ENCODE measurements around the gene ZBTB37.
"Not testable (repeated sequence)": the region's sequence is repeated elsewhere in the genome, so short reads cannot be mapped to it uniquely, and the experiment has no call there.

ZBTB37 gene

GRCh38 chr1:173865468-173866164 lies 2.6 kb upstream of the ZBTB37 start:
- DNase-seq: peak; percentile 13

DNA sequence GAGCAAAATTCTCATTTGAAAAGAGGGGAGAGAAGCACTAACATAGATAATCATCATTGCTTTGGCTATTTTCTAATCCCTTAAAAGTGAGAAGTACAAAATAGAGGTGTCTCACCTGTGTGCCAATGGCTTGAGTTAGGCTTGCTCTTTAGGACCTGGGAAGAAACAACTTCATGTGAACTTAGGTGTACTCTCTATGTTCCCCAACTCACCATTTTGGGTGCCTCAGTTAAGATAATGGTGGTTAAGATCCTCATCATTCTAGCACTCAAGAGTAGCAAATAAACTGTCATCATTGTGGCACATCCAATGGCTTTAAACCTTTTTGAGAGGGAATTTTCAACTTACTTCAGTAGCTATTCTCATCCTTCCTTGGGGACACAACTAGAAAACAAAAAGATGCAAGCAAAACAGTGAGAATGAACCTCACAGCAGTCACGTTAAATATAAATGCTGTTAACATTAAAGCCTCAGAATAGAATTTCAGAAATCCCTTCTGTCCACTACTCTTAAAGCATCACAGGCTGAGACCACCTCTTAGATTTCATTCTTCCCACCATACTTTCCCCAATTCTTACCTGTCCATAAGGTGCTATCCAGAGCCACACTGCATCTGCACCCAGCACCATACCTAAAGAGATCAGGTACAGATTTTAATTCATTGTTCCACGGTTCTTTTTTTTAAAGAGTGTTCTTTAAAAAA lies 1.6 kb upstream of the ZBTB37 start:
- peak; percentile 16 for DNase-seq

DNA sequence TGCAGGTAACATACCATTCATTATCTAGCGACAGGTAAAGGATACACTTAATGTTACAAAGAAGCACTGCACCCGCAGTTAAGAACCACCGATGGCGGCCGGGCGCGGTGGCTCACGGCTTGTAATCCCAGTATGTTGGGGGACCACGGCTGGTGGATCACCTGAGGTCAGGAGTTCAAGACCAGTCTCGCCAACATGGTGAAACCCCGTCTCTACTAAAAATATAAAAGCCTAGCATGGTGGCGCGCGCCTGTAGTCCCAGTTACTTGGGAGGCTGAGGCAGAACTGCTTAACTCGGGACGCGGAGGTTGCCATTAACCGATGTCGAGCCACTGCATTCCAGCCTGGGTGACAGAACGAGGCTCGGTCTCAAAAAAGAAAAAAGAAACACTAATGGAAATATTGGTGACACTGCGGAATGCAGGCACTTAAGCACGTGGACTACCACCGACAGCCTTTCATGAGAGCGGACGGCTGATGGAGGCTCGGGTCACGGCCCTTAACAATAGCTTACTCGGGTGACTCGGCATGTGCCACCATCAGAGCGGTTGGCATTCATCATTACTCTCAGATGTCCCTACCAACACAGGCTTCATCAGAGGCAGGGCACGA lies 933 bp upstream of the ZBTB37 start:
- no peak for DNase-seq

- DNase-seq: peak; percentile 100
Observed at GRCh38 chr1:173867753-173868265, 371 bp upstream of the ZBTB37 start, which contains the start of gene GAS5. TSS of gene GAS5 (minus strand) at chr1:173867989.

- DNase-seq: no peak
Observed at GRCh38 chr1:173869021-173869359, 810 bp downstream of the ZBTB37 start.

- DNase-seq: no peak
Observed at GRCh38 chr1:173870252-173871075, 2.3 kb downstream of the ZBTB37 start.

DNA sequence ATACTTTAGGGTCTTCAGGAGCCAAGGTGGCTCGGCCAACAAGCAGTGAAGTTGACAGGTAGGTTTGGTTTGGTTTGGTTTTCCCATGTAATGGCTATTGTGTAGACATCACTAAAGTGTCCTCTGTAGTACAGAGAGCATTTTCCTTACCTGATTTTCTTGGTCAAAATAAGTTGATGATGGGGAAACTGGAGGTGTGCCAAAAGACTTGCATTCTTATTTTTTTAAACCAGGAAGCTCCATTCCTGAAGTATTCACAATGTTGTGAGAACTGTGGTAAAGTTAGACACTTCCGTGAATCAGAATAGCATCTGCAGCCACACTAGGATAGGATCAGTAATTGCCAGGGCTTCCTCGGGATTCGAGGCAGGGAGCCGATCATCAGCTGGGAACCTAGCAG lies 2.9 kb downstream of the ZBTB37 start:
- DNase-seq: no peak

- no peak for DNase-seq
Observed at GRCh38 chr1:173871500-173871899, 3.3 kb downstream of the ZBTB37 start.

- no peak for DNase-seq
Observed at GRCh38 chr1:173876732-173877131, 8.6 kb downstream of the ZBTB37 start.

- DNase-seq: no peak
Observed at GRCh38 chr1:173878251-173878650, 10.1 kb downstream of the ZBTB37 start.

GRCh38 chr1:173881117-173881516 lies 12.9 kb downstream of the ZBTB37 start:
- not testable (repeated sequence) for DNase-seq

- DNase-seq: no peak
Observed at GRCh38 chr1:173884701-173885100, 16.5 kb downstream of the ZBTB37 start.

DNA sequence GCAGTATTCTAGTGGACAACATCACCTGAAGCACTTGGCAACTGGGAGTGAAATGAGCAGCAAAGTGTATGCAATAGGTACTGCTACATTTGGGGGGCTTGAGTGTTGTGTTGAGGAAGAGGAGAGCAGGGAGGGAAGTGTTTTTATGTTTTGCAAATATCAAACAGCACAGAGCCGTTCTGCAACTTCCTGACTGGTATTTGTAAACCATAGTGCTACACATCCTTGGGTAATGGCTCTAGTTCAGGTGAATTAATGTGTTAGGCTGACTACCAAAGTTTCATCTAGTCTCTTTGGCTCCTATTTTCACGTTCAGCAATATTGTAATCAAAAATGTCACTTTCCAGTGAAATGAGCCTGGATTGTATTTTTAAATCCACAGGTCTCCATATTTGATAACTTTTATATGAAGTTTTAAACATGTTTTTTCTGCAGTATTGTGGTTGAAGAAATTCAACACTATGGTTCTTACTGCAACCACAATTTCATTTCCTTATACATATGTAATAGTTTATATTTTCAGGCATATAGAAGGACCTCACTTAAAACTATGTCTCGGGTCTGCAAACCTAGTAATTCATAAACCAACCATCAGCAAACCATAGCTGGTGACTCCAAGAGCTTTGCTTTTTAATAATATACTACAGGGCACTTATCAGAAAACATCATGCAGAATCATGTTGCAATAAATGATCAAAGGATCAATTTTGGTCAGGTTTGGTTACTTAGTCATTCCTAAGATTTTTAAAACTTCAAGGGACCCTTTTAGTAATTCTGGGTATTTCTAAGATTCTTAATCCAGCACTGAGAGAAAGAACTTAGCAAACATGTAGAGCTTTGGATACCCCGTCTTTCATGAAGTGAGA lies 18.8 kb downstream of the ZBTB37 start:
- no peak for DNase-seq

DNA sequence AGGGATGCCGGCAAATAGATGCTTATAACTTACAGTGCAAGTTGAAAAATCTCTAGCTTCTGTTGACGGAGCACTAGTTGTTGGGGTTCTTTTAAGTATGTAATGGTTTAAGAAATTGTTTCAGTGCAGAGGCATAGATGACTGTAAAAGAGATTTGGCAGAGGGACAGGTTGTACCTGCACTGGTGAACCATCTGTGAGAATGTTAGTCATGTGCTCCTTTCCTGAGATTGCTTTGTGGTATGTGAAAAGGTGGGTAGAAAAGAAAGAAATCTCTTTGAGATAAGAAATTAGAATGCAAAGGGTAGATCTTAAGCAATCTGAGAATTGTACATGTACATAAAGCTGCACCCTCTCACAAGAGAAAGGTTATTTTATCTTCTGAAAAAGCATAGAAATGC lies 19.4 kb downstream of the ZBTB37 start:
- DNase-seq: no peak

DNA sequence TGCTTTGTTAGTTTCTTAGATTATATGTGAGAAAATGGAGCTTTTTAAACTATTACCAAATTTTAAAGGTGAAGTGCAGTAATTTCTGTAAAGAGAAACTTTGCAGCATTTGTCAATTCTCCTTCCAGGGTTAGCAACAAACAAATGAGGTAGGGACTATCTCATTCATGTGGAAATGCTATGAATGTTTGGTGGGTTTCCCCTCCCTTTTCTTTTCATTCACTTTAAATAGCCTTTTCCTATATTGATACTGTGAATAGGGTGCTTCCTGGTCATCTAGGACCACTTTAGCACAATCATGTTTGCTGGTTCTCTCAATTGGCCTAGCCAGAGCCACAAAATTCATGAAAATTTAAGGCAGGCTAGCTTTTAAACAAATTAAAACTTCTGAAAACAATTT lies 20.6 kb downstream of the ZBTB37 start:
- DNase-seq: no peak

GRCh38 chr1:173889885-173890284 lies 21.7 kb downstream of the ZBTB37 start:
- no peak for DNase-seq

DNA sequence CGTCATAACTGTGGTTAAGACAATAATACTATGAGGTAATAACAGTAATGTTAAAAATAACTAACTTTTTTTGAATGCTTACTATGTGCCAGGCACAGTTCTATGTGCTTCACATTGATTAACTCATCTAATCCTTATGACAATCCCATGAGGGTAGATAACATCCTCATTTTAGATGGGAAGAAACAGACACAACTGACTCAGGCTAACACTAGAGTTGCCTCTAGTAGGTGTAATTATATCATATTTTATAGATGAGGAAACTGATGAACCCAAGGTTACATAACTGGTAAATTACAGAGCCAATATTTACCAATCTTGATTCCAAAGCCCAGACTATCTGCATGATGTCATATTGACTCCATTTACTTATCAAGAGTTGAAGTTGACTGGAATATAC lies 25.4 kb downstream of the ZBTB37 start:
- DNase-seq: no peak

DNA sequence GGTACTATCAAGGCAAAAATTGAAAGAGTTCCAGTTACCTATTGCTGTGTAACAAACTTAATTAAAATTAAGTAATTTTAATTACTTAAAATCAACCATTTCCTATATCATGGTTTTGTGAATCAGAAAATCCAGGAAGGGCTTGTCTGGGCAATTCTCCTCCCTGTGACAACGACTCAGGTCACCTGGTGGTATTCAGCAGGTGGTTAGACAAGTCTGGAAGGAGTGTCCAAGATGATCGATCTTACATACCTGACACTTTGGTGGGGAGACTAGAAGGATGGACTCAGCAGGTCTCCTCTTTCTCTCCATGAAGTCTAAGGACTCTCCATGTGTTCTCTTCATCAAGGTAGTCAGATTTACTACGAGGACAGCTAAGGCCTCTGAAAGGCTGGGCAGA lies 26.0 kb downstream of the ZBTB37 start:
- DNase-seq: no peak

DNA sequence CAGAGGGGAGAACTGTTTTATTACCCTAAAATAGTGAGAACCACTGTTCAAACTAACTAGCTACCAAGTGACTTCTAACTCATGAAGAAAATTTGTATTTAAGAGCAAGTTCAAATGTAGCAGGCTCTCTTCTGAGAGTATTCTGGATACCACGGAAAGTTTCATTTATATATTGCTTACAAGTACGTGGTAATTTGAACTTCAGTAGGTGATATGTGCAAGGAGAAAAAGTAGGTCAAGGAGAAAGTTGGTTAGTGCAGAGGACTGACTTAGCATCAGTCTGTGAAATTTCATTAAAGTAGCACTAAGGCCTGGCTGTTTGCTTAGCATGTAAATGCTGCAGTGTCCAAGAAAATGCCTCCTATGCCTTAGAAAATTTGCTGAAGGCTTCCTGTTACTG lies 32.2 kb downstream of the ZBTB37 start:
- no peak for DNase-seq

GRCh38 chr1:173900992-173901391 lies 32.8 kb downstream of the ZBTB37 start:
- DNase-seq: no peak

- no peak for DNase-seq
Observed at GRCh38 chr1:173903827-173904531, 35.8 kb downstream of the ZBTB37 start.

GRCh38 chr1:173913111-173913510 lies 44.9 kb downstream of the ZBTB37 start:
- DNase-seq: no peak

Data from RPMI8226 (cell line).